Measurements from ENCODE around the gene NLN.
"Not testable (repeated sequence)": the region's sequence is repeated elsewhere in the genome, so short reads cannot be mapped to it uniquely, and the experiment has no call there.

DNA sequence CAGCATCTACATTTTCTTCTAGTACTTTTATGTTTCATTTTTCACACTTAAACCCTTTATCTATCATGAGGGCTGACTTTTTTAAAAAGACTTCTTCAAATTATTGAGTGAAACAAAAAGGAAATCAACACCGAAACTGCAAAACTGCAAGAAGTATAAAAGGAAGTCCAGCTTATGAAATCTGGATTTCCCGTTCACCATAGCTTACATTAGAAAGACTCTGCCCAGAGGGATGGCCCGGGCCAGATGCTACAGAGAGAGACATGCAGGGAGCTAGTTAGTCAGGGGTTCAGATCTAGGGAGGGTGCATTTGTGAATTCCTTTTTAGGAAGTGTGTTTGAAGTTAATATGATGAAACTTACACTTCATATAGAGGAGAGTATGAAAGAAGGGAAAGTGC, 10.0 kb downstream of the NLN start:
- TF ChIP-seq, protein P1, sequence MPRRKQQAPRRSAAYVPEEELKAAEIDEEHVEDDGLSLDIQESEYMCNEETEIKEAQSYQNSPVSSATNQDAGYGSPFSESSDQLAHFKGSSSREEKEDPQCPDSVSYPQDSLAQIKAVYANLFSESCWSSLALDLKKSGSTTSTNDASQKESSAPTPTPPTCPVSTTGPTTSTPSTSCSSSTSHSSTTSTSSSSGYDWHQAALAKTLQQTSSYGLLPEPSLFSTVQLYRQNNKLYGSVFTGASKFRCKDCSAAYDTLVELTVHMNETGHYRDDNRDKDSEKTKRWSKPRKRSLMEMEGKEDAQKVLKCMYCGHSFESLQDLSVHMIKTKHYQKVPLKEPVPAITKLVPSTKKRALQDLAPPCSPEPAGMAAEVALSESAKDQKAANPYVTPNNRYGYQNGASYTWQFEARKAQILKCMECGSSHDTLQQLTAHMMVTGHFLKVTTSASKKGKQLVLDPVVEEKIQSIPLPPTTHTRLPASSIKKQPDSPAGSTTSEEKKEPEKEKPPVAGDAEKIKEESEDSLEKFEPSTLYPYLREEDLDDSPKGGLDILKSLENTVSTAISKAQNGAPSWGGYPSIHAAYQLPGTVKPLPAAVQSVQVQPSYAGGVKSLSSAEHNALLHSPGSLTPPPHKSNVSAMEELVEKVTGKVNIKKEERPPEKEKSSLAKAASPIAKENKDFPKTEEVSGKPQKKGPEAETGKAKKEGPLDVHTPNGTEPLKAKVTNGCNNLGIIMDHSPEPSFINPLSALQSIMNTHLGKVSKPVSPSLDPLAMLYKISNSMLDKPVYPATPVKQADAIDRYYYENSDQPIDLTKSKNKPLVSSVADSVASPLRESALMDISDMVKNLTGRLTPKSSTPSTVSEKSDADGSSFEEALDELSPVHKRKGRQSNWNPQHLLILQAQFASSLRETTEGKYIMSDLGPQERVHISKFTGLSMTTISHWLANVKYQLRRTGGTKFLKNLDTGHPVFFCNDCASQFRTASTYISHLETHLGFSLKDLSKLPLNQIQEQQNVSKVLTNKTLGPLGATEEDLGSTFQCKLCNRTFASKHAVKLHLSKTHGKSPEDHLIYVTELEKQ (tag by site-specific recombination; IDR thresholded peaks at IDR 0.05; ENCODE audit: borderline replicate concordance) = not testable (repeated sequence)
- TF ChIP-seq, protein P2, sequence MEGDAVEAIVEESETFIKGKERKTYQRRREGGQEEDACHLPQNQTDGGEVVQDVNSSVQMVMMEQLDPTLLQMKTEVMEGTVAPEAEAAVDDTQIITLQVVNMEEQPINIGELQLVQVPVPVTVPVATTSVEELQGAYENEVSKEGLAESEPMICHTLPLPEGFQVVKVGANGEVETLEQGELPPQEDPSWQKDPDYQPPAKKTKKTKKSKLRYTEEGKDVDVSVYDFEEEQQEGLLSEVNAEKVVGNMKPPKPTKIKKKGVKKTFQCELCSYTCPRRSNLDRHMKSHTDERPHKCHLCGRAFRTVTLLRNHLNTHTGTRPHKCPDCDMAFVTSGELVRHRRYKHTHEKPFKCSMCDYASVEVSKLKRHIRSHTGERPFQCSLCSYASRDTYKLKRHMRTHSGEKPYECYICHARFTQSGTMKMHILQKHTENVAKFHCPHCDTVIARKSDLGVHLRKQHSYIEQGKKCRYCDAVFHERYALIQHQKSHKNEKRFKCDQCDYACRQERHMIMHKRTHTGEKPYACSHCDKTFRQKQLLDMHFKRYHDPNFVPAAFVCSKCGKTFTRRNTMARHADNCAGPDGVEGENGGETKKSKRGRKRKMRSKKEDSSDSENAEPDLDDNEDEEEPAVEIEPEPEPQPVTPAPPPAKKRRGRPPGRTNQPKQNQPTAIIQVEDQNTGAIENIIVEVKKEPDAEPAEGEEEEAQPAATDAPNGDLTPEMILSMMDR (tag by site-specific recombination; IDR thresholded peaks at IDR 0.05) = not testable (repeated sequence)
- not testable (repeated sequence) for TF ChIP-seq RBAK (tag by site-specific recombination; IDR thresholded peaks at IDR 0.05); ZNF585B (tag by site-specific recombination; IDR thresholded peaks at IDR 0.05); ZNF777 (tag by site-specific recombination; IDR thresholded peaks at IDR 0.05; ENCODE audit: borderline replicate concordance); ZNF561 (tag by site-specific recombination; IDR thresholded peaks at IDR 0.05; ENCODE audit: borderline replicate concordance); KLF1 (tag by site-specific recombination; IDR thresholded peaks at IDR 0.05); YY2 (tag by site-specific recombination; IDR thresholded peaks at IDR 0.05); ZNF311 (tag by site-specific recombination; IDR thresholded peaks at IDR 0.05; ENCODE audit: borderline replicate concordance)
